Tibial artery (tissue), 4 donors: ENCODE measurements around the gene FSIP1.

Experiments
- DNase-seq, 2 donors: peaks; one replicate each; pipeline ENCODE4 v3.0.0-alpha.2; 2019
- H3K27ac ChIP-seq, 2 donors: fragments of 200-600 bp; sonication (generic) in 1 of 2; 1 replicate in 1 of 2; 2 replicates in 1 of 2; pipeline ENCODE4 v1.5.1; 2018 to 2019; ENCODE audit warnings: mild to moderate bottlenecking in 1 of 2
- H3K27me3 ChIP-seq, 2 donors: fragments of 200-600 bp; sonication (generic) in 1 of 2; one replicate each; pipeline versions ENCODE4 v1.5.1 to v1.6.0; 2016 to 2019
- H3K36me3 ChIP-seq, 3 donors: fragments of 200-600 bp; sonication (generic) in 2 of 3; one replicate each; pipeline ENCODE4 v1.5.1; 2016 to 2019; ENCODE audit warnings: mild to moderate bottlenecking in 2 of 3
- H3K4me1 ChIP-seq, 4 donors: fragments of 200-600 bp; sonication (generic) in 2 of 4; 1 replicate in 3 of 4; 2 replicates in 1 of 4; pipeline ENCODE4 v1.5.1; 2016 to 2019
- H3K4me3 ChIP-seq, 2 donors: fragments of 200-600 bp; sonication (generic) in 1 of 2; 1 replicate in 1 of 2; 2 replicates in 1 of 2; pipeline ENCODE4 v1.5.1; 2018 to 2019; ENCODE audit warnings: mild to moderate bottlenecking in 2 of 2
- H3K9me3 ChIP-seq, 3 donors: fragments of 200-600 bp; sonication (generic) in 1 of 3; one replicate each; pipeline ENCODE4 v1.5.1; 2016 to 2019
- CTCF ChIP-seq, 2 experiments: fragments of 200-600 bp in 1 of 2; fragments of 450-650 bp in 1 of 2; IDR thresholded peaks; one replicate each; pipeline ENCODE4 v1.5.1; 2017 to 2019; ENCODE audit warnings: antibody characterized with exemption in 2 of 2, mild to moderate bottlenecking in 1 of 2, moderate library complexity in 1 of 2
- intact Hi-C: fragments of 100-400 bp; cut with DNase I; formaldehyde crosslinking; loops from one replicate; pipeline ENCODE4 v1.15.0; 2023; ENCODE audit warnings: low total_unique reads

The FSIP1 gene

GRCh38 chr15:39713846-39714245 is 68.8 kb downstream of the FSIP1 start:
- no peak for TF ChIP-seq CTCF (IDR thresholded peaks at IDR 0.05)
- H3K4me3 ChIP-seq = no peak overlapping the region
- no peak for DNase-seq
- no peaks in the 10 kb centered on the region for H3K9me3 ChIP-seq
- H3K36me3 ChIP-seq = no peaks in the 10 kb centered on the region
- H3K27me3 ChIP-seq = no peaks in the 10 kb centered on the region
- intact Hi-C loops = no loop called here
- H3K27ac ChIP-seq = no peak overlapping the region
- no peaks in the 10 kb centered on the region for H3K4me1 ChIP-seq

GRCh38 chr15:39710681-39711080 is 72.0 kb downstream of the FSIP1 start:
- no peak for TF ChIP-seq CTCF (IDR thresholded peaks at IDR 0.05)
- Histone ChIP-seq H3K27me3 (no peaks in the 10 kb centered on the region), H3K9me3 (no peaks in the 10 kb centered on the region), H3K27ac (no peak overlapping the region), H3K36me3 (no peaks in the 10 kb centered on the region), H3K4me1 (no peaks in the 10 kb centered on the region), H3K4me3 (no peak overlapping the region)
- intact Hi-C loops = no loop called here
- DNase-seq = no peak

GRCh38 chr15:39709941-39710340 is 72.7 kb downstream of the FSIP1 start:
- no peak for TF ChIP-seq CTCF (IDR thresholded peaks at IDR 0.05)
- intact Hi-C loops = no loop called here

GRCh38 chr15:39706206-39706605 is 76.4 kb downstream of the FSIP1 start:
- Histone ChIP-seq H3K4me3 (no peak overlapping the region), H3K27ac (no peak overlapping the region), H3K27me3 (no peaks in the 10 kb centered on the region), H3K36me3 (no peaks in the 10 kb centered on the region), H3K9me3 (no peaks in the 10 kb centered on the region), H3K4me1 (no peaks in the 10 kb centered on the region)
- intact Hi-C loops = no loop called here
- TF ChIP-seq CTCF (IDR thresholded peaks at IDR 0.05) = no peak
- no peak for DNase-seq

More at GRCh38 chr15:39709941-39710340, 72.7 kb downstream of the FSIP1 start:
- no peak for DNase-seq
- H3K27me3 ChIP-seq = no peaks in the 10 kb centered on the region
- no peaks in the 10 kb centered on the region for H3K36me3 ChIP-seq
- no peaks in the 10 kb centered on the region for H3K9me3 ChIP-seq
- H3K4me3 ChIP-seq = no peak overlapping the region
- H3K4me1 ChIP-seq = no peaks in the 10 kb centered on the region
- H3K27ac ChIP-seq = no peak overlapping the region

- Histone ChIP-seq H3K36me3 (no peaks in the 10 kb centered on the region), H3K4me1 (no peaks in the 10 kb centered on the region), H3K4me3 (no peak overlapping the region), H3K9me3 (no peaks in the 10 kb centered on the region), H3K27ac (no peak overlapping the region), H3K27me3 (no peaks in the 10 kb centered on the region)
- DNase-seq = no peak
- intact Hi-C loops = no loop called here
- TF ChIP-seq CTCF (IDR thresholded peaks at IDR 0.05) = no peak
These were observed 78.0 kb downstream of the FSIP1 start for GRCh38 chr15:39704689-39705088.

GRCh38 chr15:39704235-39704634 is 78.4 kb downstream of the FSIP1 start:
- no peaks in the 10 kb centered on the region for H3K4me1 ChIP-seq
- H3K4me3 ChIP-seq = no peak overlapping the region
- H3K36me3 ChIP-seq = no peaks in the 10 kb centered on the region
- H3K27me3 ChIP-seq = no peaks in the 10 kb centered on the region
- H3K27ac ChIP-seq = no peak overlapping the region
- DNase-seq = no peak
- intact Hi-C loops = no loop called here
- H3K9me3 ChIP-seq = no peaks in the 10 kb centered on the region
- no peak for TF ChIP-seq CTCF (IDR thresholded peaks at IDR 0.05)
